DND-41 (cell line): ENCODE results near the gene POF1B.

Experiments
- EZH2 ChIP-seq: IDR thresholded peaks from 3 replicates; pipeline ENCODE4 v1.6.1; 2012; ENCODE audit warnings: borderline replicate concordance, low read depth, mild to moderate bottlenecking, moderate library complexity, low read length, inconsistent platforms; ENCODE audit not compliant: severe bottlenecking
- TF ChIP-seq, protein P1 (sequence below): IDR thresholded peaks from 2 replicates; pipeline ENCODE4 v1.5.1; 2012; ENCODE audit warnings: borderline replicate concordance, low read length, moderate library complexity, mild to moderate bottlenecking; ENCODE audit not compliant: poor library complexity, severe bottlenecking; ENCODE audit errors: extremely low read depth

DNA sequence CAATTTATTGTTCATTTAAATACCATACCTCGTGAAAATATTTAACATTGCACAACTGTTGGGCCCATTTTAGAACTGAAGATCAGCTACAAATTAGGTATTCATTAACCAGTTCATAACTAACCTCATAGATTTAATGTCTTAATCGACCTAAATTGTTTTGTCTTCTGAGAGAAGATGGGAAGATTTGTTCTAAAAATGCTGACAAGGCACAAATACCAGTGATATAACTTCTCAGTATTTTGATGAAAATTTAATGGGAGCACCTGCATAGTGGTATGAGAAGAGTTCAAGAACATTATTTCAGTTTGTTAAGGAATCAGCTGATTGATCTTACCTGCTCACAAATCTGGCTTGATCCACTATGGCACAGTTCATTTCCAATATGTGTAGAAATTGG is 33.9 kb downstream of the POF1B start:
- TF ChIP-seq, protein P1, sequence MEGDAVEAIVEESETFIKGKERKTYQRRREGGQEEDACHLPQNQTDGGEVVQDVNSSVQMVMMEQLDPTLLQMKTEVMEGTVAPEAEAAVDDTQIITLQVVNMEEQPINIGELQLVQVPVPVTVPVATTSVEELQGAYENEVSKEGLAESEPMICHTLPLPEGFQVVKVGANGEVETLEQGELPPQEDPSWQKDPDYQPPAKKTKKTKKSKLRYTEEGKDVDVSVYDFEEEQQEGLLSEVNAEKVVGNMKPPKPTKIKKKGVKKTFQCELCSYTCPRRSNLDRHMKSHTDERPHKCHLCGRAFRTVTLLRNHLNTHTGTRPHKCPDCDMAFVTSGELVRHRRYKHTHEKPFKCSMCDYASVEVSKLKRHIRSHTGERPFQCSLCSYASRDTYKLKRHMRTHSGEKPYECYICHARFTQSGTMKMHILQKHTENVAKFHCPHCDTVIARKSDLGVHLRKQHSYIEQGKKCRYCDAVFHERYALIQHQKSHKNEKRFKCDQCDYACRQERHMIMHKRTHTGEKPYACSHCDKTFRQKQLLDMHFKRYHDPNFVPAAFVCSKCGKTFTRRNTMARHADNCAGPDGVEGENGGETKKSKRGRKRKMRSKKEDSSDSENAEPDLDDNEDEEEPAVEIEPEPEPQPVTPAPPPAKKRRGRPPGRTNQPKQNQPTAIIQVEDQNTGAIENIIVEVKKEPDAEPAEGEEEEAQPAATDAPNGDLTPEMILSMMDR, result no peak
- TF ChIP-seq EZH2, result no peak
